ENCODE data around the gene MAPK9.

GRCh38 chr5:180334176-180334575 lies 42.3 kb upstream of the MAPK9 start:
- TF ChIP-seq POLR2A (IDR thresholded peaks at IDR 0.05; ENCODE audit: low read depth, low read length) = no peak
- TF ChIP-seq POLR2AphosphoS5 (IDR thresholded peaks at IDR 0.05; ENCODE audit: low read depth, low read length) = no peak
- TF ChIP-seq TAF1 (IDR thresholded peaks at IDR 0.05; ENCODE audit: borderline replicate concordance, low read depth, low read length) = no peak

All from GM12892 (cell line).